ENCODE results near the gene CTNNB1.
"Not testable (repeated sequence)": the region's sequence is repeated elsewhere in the genome, so short reads cannot be mapped to it uniquely, and the experiment has no call there.

The CTNNB1 gene

DNA sequence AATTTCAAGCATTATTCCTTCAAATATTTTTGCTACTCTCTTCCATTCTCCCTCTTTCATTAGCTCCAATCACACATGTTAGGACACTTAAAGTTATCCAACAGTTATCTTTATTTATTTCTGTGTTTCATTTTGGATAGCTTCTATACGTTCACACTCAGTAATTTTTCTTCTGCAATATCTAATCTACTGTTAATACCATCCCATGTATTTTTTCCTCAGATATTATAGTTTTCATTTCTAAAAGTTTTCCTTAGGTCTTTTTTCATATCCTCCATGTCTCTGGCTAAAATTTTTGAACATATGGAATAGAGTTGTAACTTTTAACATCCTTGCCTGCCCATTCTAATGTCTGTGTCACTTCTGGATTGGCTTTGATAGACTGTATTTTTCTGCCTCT is 73.4 kb downstream of the CTNNB1 start:
- TF ChIP-seq, protein P1, sequence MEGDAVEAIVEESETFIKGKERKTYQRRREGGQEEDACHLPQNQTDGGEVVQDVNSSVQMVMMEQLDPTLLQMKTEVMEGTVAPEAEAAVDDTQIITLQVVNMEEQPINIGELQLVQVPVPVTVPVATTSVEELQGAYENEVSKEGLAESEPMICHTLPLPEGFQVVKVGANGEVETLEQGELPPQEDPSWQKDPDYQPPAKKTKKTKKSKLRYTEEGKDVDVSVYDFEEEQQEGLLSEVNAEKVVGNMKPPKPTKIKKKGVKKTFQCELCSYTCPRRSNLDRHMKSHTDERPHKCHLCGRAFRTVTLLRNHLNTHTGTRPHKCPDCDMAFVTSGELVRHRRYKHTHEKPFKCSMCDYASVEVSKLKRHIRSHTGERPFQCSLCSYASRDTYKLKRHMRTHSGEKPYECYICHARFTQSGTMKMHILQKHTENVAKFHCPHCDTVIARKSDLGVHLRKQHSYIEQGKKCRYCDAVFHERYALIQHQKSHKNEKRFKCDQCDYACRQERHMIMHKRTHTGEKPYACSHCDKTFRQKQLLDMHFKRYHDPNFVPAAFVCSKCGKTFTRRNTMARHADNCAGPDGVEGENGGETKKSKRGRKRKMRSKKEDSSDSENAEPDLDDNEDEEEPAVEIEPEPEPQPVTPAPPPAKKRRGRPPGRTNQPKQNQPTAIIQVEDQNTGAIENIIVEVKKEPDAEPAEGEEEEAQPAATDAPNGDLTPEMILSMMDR (IDR thresholded peaks at IDR 0.05; ENCODE audit: low read depth, low read length, missing control alignments) = no peak
- in situ Hi-C loops (cut with HindIII; ENCODE audit: low sequenced_read_pairs) = no loop called here

DNA sequence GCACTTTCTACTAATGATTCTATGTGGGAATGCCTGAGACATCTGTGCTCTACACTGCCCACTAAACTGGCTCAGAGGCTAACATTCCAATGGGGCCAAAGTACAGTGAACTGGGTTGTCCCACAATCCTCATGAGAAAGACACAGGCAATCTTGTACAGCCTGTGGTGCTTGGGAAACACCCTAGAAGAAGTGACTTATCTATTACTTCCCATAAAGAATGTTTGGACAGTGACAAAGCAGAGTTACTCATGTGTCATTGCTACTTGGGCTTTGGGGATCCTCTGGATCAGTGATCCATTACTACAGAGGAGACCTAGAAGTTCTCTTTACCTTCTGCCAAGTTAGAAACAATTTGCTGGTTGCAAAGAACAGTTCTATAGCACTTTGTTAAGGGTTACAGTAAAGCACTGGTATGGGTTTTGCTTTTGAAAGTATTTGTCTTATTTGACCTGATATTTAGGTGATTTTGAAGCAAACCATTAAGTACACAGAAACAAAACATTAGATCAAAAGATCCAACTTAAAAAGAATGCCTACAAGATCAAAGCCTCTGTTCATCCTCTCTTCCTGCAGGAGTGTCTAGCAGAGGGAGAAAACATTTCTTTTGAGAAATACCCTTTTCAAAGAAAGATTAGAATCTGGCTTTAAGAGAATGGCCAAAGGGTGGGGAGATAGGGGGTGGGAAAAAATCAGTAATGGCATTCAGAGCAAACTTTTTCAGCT is 75.8 kb downstream of the CTNNB1 start:
- TF ChIP-seq, protein P1 (IDR thresholded peaks at IDR 0.05; ENCODE audit: low read depth, low read length, missing control alignments) = no peak
- H3K4me3 ChIP-seq (ENCODE audit: low read depth, low read length) = no peak overlapping the region
- no peak for DNase-seq (ENCODE audit: low read depth)
- in situ Hi-C loops (cut with HindIII; ENCODE audit: low sequenced_read_pairs) = no loop called here

More for the DNA sequence above, 73.4 kb downstream of the CTNNB1 start:
- H3K4me3 ChIP-seq (ENCODE audit: low read depth, low read length) = no peak overlapping the region
- DNase-seq (ENCODE audit: low read depth) = no peak

DNA sequence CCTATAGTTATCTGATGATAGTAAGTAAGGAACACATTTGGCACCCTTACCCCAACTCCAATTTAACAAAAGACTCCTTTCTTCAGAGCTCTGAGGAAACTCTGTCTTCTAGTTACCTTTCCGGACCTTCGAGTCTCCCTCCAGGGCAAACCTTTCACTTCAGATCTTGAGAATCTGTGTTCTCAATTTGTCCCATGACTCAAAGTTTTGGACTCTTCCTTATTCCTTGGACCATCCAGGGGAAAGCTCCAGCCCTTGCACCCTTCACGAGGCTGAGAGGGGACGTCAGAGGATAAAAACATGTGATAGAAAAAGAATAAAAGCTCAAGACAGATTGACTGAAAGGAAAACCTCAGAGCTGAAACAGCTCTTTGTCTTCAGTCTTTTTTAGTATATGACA is 76.9 kb downstream of the CTNNB1 start:
- H3K4me3 ChIP-seq (ENCODE audit: low read depth, low read length) = no peak overlapping the region
- in situ Hi-C loops (cut with HindIII; ENCODE audit: low sequenced_read_pairs) = no loop called here
- DNase-seq (ENCODE audit: low read depth) = no peak
- TF ChIP-seq, protein P1 (IDR thresholded peaks at IDR 0.05; ENCODE audit: low read depth, low read length, missing control alignments) = no peak

DNA sequence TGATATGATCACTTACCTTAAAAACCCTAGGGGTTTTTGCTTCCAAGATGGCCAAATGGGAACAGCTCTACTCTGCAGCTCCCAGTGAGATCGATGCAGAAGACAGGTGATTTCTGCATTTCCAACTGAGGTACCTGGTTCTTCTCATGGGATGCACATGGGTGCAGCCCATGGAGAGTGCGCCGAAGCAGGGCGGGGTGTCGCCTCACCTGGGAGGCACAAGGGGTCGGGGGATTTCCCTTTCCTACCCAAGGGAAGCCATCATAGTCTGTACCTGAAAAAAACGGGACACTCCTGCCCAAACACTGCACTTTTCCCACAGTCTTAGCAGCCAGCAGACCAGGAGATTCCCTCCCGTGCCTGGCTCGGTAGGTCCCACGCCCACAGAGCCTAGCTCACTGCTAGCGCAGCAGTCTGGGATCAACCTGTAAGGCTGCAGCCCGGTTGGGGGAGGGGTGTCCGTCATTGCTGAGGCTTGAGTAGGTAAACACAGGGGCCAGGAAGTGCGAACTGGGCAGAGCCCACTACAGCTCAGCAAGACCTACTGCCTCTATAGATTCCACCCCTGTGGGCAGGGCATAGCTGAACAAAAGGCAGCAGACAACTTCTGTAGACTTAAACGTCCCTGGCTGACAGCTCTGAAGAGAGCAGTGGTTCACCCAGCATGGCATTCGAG is 78.6 kb downstream of the CTNNB1 start:
- no peak overlapping the region for H3K4me3 ChIP-seq (ENCODE audit: low read depth, low read length)
- TF ChIP-seq, protein P1 (IDR thresholded peaks at IDR 0.05; ENCODE audit: low read depth, low read length, missing control alignments) = no peak
- in situ Hi-C loops (cut with HindIII; ENCODE audit: low sequenced_read_pairs) = no loop called here
- DNase-seq (ENCODE audit: low read depth) = no peak

DNA sequence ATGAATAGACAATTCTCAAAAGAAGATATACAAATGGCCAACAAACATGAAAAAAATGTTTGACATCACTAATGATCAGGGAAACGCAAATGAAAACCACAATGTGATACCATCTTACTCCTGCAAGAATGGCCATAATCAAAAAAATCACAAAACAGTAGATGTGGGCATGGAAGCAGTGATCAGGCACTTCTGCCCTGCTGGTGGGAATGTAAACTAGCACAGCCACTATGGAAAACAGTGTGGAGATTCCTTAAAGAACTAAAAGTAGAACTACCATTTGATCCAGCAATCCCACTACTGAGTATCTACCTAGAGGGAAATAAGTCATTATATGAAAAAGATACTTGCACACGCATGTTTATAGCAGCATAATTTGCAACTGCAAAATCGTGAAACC is 85.6 kb downstream of the CTNNB1 start:
- DNase-seq (ENCODE audit: low read depth); in situ Hi-C loops (cut with HindIII; ENCODE audit: low sequenced_read_pairs); H3K4me3 ChIP-seq (ENCODE audit: low read depth, low read length): not testable (repeated sequence)

DNA sequence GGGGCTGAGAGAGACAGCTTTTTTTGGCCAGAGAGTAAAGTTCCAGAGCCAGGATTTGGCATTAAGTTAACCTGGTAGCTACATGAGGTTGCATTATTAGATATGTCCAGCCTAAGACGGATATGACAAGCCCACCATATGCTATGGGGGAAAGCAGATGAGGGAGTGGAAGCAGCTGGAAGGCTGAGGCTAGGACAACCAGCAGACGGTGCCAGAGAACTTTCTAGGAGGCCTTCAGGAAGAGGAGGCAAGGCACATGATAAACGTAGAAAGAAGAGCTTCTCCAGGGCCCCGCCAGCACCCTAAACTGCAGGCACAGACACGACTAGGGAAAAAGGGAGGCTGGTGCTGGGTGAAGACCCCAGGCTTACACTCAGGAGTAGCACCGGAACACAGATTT is 87.0 kb downstream of the CTNNB1 start:
- in situ Hi-C loops (cut with HindIII; ENCODE audit: low sequenced_read_pairs) = no loop called here
- no peak for DNase-seq (ENCODE audit: low read depth)
- TF ChIP-seq, protein P1 (IDR thresholded peaks at IDR 0.05; ENCODE audit: low read depth, low read length, missing control alignments) = no peak
- H3K4me3 ChIP-seq (ENCODE audit: low read depth, low read length) = no peak overlapping the region

DNA sequence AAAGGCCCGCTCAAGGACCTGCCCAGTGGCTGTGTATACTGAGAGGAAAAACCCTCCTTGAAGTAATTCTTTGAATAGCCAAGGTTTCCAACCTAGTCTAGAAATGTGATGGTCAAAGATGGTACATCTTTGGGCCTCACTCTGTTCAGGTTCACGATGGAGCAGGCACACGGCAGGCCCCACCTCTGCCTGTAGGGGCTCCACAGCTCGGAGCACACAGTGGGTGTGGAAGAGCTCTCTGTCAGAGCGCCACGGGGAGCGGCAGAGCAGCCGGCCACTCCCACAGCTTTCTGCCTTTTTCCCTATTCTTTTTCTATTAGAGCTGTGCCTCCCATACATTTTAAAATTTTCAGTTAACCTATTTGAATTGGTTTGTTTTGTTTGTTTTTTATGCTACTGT is 89.5 kb downstream of the CTNNB1 start:
- in situ Hi-C loops (cut with HindIII; ENCODE audit: low sequenced_read_pairs) = no loop called here
- TF ChIP-seq, protein P1 (IDR thresholded peaks at IDR 0.05; ENCODE audit: low read depth, low read length, missing control alignments) = no peak
- no peak for DNase-seq (ENCODE audit: low read depth)
- no peak overlapping the region for H3K4me3 ChIP-seq (ENCODE audit: low read depth, low read length)
